ENCODE data around the gene RNASE4.

DNA sequence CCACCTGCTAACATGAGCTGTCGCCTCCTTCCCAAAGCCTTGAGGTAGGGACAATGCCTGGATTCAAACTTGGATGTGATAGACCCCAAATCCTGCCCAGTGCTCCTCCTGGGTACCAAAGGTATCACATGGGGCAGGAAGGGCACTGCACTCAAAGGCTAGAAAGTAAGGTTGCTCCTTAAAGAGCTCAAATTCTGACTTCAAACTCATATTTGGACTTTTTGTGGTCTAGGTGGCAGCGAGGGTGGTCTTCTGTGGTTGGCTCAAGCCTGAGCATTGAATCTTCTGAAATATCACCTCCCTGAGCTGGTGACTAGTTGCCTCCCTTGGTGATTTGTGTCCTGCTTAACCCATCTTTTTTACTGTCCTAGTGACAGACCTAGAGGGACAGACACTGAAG, 8.3 kb upstream of the RNASE4 start:
- TF ChIP-seq, protein P1, sequence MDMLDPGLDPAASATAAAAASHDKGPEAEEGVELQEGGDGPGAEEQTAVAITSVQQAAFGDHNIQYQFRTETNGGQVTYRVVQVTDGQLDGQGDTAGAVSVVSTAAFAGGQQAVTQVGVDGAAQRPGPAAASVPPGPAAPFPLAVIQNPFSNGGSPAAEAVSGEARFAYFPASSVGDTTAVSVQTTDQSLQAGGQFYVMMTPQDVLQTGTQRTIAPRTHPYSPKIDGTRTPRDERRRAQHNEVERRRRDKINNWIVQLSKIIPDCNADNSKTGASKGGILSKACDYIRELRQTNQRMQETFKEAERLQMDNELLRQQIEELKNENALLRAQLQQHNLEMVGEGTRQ (IDR thresholded peaks at IDR 0.05; ENCODE audit: borderline replicate concordance, low read depth, low read length) = no peak
- TF ChIP-seq, protein P2, sequence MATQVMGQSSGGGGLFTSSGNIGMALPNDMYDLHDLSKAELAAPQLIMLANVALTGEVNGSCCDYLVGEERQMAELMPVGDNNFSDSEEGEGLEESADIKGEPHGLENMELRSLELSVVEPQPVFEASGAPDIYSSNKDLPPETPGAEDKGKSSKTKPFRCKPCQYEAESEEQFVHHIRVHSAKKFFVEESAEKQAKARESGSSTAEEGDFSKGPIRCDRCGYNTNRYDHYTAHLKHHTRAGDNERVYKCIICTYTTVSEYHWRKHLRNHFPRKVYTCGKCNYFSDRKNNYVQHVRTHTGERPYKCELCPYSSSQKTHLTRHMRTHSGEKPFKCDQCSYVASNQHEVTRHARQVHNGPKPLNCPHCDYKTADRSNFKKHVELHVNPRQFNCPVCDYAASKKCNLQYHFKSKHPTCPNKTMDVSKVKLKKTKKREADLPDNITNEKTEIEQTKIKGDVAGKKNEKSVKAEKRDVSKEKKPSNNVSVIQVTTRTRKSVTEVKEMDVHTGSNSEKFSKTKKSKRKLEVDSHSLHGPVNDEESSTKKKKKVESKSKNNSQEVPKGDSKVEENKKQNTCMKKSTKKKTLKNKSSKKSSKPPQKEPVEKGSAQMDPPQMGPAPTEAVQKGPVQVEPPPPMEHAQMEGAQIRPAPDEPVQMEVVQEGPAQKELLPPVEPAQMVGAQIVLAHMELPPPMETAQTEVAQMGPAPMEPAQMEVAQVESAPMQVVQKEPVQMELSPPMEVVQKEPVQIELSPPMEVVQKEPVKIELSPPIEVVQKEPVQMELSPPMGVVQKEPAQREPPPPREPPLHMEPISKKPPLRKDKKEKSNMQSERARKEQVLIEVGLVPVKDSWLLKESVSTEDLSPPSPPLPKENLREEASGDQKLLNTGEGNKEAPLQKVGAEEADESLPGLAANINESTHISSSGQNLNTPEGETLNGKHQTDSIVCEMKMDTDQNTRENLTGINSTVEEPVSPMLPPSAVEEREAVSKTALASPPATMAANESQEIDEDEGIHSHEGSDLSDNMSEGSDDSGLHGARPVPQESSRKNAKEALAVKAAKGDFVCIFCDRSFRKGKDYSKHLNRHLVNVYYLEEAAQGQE (IDR thresholded peaks at IDR 0.05; ENCODE audit: low read depth, low read length) = no peak
- TF ChIP-seq, protein P3, sequence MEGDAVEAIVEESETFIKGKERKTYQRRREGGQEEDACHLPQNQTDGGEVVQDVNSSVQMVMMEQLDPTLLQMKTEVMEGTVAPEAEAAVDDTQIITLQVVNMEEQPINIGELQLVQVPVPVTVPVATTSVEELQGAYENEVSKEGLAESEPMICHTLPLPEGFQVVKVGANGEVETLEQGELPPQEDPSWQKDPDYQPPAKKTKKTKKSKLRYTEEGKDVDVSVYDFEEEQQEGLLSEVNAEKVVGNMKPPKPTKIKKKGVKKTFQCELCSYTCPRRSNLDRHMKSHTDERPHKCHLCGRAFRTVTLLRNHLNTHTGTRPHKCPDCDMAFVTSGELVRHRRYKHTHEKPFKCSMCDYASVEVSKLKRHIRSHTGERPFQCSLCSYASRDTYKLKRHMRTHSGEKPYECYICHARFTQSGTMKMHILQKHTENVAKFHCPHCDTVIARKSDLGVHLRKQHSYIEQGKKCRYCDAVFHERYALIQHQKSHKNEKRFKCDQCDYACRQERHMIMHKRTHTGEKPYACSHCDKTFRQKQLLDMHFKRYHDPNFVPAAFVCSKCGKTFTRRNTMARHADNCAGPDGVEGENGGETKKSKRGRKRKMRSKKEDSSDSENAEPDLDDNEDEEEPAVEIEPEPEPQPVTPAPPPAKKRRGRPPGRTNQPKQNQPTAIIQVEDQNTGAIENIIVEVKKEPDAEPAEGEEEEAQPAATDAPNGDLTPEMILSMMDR (IDR thresholded peaks at IDR 0.05) = no peak
- TF ChIP-seq RFX5 (IDR thresholded peaks at IDR 0.05; ENCODE audit: low read length) = no peak
- TF ChIP-seq POLR2AphosphoS5 (IDR thresholded peaks at IDR 0.05; ENCODE audit: low read depth, low read length) = no peak
- no peak for TF ChIP-seq RXRA (IDR thresholded peaks at IDR 0.05; ENCODE audit: borderline replicate concordance, low read depth)
